GM19468 (cell line): ENCODE data around the gene ZC2HC1C.
"Not testable (repeated sequence)": the region's sequence is repeated elsewhere in the genome, so short reads cannot be mapped to it uniquely, and the experiment has no call there.

ENCODE experiments used
- ATAC-seq: cut with Tn5 transposase; IDR thresholded peaks from one replicate; pipeline ENCODE4 v1.9.1; 2021; ENCODE audit warnings: mild to moderate bottlenecking, moderate library complexity, moderate number of reproducible peaks; ENCODE audit not compliant: unreplicated experiment; ENCODE audit errors: extremely low read depth

ZC2HC1C gene

DNA sequence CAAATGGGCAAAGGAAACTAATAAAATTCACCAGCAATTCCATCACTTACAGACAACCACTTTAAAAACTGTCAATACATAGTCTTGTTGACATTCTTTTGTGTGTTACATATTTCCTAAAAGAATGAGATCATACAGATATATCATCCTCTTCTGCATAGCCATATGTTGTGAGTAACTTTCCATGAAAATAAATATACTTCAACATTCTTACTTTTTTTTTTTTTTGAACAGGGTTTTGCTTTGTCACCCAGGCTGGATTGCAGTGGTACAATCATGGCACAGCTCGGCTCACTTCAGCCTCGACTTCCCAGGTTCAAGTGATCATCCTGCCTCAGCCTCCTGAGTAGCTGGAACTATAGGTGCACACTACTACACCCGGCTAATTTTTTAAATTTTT, 20.9 kb downstream of the ZC2HC1C start:
- ATAC-seq: no peak

DNA sequence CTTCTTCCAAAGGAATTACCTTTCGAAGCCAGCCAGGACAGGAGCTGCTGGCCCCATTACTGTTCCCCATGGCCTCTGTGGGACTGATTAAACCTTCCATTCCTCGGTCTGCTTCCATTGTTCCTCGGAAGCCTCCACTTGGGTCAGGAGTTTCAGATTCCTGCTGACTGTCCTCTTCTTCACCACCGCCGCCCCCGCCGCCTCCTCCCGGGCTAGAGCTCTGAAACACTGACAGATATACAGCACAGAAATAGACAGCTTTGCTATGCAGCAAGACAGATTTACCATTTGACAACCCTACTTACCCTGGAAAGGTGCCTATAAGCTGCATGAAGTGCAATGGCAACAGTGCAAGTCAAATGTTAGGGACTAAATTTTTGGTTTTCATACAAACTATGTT, 21.8 kb downstream of the ZC2HC1C start:
- no peak for ATAC-seq

DNA sequence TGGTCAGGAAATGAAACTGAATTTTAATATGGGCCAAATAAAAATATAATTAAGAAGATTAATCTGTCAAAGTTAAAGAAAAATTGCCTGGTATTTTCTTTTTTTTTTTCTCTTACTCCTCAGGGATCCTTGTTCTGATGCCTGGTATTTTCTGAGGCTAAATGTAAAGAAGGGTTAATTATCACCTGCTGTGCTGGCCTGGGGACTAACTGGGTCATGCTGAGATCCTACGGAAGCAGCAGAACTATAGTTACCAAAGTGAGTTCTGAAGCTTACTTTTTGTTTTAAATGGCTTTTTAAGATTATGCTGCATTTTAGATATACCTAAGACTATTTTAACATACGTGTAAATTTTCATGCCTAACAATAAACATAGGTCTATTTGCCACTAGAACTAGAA, 23.3 kb downstream of the ZC2HC1C start:
- ATAC-seq: no peak

DNA sequence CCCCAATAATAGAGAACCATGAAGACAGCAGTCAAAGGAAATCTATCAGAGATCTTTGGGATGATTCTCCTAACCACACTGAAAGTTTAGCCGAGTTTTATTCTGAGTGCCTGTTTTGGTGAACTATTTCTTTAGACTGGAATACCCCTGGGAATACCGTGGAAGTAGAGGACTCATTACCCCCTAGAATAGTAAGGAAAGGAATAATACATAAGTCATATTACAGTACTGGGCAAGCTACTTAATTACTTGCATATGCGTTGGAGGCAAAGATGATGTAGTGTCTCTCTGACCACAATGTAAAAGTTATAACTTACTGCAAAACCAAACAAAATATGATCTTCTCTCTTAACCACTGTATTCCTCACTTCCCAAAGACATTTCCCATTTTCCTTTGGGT, 25.5 kb downstream of the ZC2HC1C start:
- no peak for ATAC-seq

DNA sequence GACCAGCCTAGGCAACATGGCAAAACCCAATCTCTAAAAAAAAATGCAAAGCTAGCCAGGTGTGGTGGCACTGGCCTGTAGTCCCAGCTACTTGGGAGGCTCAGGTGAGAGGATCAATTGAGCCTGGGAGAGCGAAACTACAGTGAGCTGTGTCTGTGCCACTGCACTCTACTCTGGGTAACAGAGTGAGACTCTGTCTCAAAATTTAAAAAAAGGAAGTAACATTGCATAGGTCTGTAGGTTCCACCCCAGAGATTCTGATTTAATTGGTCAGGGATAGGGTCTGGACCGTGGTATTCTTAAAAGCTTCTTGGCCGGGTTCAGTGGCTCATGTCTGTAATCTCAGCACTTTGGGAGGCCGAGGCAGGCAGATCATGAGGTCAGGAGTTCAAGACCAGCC, 26.2 kb downstream of the ZC2HC1C start:
- ATAC-seq: no peak

DNA sequence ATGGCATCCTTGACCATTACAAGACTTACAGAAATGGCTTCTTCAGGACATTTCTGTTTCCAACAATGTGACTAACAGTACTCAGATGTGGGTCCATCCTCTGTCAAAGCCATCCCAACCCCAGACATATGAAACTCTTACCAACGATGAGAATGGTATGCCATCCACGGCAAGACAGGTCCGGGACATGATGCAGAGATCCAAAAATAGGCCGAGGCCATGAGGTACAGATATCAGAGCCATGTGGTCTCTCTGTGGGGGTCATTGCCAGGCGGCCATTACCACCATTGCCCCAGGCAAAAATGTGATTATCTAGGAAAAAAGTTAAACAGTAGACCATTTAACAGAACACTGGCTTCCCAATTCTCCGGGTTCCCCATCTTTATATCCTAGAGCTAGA, 27.5 kb downstream of the ZC2HC1C start:
- ATAC-seq: no peak

DNA sequence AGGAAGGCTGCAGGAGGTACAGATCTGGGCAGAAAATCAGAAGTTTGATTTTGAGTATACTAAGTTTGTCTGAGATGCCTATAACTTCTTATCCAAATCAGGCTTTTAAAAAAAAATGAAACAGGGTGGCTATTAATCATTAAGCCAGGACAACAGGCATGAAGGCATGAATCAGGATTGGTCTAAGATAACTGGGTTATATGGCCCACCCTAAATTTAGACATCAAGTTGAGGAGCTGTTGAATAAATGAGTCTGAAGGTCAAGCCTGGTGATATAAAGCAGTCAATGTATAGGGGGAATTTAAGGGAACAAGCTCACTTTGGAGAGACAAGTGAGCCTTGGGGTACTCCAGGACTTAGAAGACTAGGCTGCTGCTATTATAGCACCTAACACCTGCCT, 28.8 kb downstream of the ZC2HC1C start:
- no peak for ATAC-seq

DNA sequence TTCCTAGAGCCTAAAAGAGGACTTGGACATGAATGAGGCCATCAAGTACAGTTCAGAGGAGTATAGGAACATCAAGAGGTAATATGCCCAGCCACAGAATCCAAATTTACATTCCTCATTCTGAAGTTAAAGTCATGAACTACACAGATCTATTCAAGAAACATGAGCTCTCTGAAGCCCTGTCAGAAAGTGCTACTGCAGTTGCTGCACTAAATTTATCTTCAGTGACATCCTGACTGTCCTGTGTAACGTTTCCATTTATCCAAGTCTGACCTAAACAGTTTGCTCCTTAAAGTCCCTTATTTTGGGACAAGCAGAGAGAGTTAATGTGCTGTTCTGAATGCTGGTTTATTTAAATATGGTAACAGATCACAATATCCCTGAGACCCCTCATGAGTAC, 29.2 kb downstream of the ZC2HC1C start:
- no peak for ATAC-seq

DNA sequence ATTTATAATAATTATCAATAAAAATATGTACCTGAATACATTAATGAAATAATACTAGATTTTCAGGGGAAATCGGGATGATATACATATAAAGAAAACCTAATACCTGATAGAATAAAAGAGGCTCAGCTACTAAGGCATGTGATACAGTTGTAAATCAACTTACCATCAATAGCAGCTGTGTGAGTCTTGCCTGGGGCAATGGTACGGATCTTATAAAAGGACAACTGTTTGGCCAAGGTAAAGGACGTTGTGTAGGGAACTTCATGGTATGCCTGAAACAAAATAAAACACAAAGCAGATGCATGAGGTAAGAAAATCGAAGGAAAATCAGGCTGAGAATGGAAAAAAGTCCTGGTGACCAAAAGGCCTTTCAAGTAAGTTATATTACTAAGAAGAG, 32.0 kb downstream of the ZC2HC1C start:
- ATAC-seq: no peak

DNA sequence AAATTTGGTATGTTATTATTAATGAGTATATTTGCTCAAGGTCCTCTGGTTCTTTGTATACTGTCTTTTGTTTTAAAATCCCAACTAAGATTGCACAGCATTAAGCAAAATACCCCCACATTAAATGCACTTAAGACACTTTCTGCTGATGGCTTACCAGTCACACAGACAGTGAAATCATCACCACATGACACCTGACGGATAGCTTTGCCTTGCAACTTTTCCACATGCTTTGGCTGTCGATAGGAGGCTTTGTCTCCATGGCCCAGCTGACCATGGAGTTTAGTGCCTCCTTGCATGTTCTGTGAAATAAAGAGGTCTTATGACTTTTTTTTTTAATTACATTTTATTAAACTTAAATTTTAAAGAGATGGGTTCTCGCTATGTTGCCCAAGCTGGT, 37.7 kb downstream of the ZC2HC1C start:
- ATAC-seq: no peak

DNA sequence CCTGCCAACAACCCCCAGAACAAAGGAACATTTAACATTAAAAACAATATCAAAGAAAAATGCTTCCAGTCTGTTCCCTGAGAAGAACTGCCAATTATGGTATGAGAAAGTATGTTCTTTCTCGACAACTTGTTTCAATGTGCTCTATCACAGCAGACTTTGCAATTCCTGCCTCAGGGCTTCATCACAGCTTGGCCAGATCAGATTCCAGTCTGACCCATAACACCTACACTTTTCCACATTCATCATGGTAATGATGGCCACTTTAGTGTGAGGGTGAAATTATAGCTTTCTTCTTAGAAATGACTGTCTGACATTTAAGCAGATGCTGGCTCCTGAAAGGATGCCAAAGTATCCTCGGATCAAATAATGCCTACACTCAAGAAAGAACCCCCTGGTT, 40.4 kb downstream of the ZC2HC1C start:
- ATAC-seq: no peak

DNA sequence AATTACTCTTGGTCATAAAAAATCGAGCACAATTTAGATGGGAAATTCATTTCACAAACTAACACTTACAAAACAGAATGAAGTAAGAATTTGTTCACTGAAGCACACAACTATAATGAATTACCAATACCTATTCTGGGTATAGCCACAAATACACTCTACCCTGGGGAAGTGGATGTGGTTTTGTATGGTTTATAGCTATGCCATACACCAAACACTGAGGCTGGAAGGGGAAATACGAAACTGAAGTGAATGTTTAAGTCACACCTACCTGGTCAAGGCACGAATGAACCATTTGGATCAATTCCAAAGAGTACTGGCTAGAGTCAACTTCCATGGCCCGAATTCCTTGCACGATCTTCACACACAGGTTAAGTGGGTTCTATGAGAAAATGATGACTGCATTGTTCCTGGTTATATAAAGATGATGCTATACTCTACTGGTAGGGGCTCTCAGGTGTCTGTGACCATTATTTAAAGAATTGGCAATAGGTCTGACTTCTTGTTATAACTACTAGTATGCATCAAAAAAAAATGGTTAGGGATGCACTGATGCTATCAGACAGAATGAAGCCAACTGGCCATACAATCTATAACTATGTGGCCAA, 44.6 kb downstream of the ZC2HC1C start:
- no peak for ATAC-seq

DNA sequence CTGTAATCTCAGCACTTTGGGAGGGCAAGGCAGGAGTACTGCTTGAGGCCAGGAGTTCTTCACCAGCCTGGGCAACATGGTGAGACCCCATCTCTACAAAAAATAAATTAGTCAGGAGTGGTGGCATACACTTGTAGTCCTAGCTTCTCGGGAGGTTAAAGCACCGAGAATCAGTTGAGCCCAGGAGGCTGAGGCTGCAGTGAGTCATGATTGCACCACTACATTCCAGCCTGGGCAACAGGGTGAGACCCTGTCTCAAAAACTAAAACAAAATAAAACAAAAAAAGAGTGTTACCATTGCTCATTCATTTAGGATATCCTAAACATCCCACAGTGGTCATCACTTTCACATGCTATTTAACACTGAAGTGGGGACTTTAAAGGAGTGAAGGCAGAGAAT, 49.6 kb downstream of the ZC2HC1C start:
- no peak for ATAC-seq

DNA sequence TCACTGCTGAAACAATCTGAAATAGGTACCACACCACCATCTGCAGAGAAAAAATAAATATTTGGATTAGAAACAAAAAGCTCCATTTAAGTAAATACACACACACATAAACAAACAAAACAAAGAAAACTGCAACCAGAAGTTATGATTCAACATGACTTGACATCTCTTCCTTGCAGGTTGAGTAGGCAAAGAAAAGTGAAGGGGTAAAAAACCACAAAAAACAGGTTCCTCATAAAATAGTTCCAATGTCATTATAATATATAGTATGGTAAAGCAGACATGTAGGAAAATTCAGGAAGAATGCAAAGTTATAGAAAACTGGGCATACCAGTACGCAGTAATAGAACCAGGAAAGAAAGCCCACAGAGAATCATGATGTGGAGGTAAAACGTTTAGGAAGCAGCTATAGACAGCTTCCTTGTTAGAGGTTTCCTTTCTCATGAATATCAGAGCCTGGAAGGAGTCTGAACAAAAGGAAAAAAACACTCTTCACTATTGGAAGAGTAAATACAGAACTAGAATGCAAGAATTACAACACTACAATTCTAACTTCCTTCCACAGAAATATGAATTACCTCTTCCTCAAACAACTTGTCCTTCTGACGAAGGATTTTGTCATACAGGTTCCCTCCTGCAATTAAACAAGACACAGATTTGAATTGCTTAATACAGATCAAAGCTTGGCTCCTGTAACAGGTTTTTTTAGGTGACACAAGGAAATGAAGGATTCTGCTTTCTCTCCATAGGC, 51.3 kb downstream of the ZC2HC1C start:
- ATAC-seq: no peak

DNA sequence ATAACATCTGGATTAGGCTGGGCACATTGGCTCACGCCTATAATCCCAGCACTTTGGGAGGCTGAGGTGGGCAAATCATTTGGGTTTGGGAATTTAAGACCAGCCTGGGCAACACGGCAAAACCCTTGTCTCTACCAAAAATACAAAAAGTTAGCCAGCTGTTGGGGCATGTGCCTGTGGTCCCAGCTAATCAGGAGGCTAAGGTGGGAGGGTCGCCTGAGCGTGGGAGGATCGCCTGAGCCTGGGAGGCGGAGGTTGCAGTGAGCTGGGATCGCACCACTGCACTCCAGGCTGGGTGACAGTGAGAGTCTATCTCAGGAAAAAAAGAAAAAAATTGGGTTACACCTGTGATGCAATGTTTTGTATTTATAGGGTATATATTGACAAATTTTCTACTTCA, 52.1 kb downstream of the ZC2HC1C start:
- ATAC-seq: no peak

DNA sequence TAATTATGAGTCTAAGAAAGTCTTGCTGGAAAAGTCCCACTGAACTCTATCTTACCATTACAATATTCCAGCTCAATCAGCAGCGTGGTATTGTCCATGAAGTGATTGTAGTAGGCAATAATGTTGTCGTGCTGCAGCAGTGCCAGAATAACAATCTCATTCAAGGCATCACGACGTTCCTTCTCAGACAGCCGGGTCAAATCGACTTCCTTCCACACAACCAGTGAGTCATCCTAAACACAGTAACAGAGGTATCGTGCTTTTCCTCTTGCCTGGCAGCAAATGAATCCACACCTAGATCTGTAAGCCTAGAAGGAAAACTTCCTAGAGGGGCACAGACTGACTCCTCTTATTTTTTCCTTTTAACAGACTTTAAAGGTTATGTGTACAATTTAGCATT, 54.5 kb downstream of the ZC2HC1C start:
- ATAC-seq: no peak

DNA sequence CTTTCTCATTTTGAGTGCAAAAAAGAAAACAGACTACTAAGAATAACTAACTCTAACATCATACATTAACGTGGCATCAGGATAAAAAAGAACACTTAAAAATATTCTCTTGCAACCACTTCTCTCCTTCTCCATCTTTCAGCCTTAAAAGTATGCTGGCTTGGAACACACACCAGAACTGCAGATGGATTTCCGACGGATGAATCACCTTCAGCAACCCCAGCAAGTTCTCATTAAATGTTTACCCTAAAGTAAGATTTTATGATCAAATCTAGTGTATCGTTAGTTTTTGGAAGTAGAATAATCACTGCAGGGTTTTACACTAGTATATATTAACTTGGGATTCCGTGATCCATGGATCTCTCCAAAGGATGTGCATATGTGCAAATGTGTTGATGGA, 56.2 kb downstream of the ZC2HC1C start:
- ATAC-seq: no peak

DNA sequence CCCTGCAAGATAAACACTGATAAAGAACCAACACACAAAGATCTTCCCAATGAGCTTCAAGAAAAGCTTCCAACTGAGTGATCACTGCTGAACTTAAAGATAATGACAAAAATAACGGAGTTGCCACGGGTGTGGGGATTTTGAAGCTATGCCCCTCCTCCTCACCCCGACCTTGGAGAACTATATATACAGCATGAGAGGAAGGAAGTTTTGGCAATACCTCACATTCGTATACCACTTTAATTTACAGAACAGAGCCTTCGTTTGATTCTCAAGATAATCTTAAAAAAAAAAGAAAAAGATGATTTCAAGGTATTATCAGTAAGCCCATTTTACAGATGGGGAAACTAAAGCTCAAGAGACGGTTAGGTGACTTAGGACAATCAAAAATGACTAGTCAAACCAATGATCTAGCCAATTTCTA, 56.7 kb downstream of the ZC2HC1C start:
- ATAC-seq: no peak

DNA sequence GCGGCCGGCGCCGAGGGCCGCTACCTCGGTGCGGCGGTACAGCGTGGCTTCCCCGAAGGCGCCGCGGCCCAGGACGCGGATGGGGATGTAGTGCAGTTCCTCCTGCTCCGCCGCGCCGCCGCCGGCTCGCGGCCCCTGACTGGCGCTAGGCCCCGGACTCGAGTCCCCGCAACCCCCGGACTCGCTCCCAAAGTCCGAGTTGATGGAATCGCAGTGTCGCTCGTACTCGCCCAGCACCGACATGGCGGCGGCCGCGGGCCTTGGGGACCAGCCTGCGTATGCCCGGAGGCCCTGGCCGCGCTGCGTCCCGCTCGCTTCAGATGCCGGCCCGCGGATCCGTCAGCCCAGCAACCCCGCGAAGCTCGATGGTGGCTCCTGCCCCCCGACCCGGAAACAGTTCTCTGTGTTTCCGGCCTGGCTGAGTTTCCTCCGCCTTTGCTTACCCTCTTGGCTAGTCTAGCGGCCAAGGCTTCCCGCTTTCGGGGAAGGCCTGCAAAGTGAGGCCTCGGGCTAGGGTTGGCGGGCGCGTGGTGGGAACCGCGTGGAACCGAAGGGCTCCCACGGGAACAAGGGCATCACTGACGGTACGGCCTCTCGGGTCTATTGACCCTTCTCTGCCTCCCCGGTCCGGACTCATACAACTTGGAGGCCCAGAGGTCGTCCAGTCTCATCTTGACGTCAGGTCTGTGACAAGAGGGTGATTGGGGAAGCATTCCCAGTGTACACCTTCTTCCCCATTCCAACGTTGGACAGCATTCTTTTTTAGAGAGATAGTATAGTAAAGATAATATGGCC, 57.4 kb downstream of the ZC2HC1C start, which contains the start of gene NEK9:
Gene NEK9, minus strand, starts transcription at position 370 of the 795 bp plus-strand sequence. Its CDS starts 127 bp downstream, at position 243.
- ATAC-seq: peak; percentile 61

DNA sequence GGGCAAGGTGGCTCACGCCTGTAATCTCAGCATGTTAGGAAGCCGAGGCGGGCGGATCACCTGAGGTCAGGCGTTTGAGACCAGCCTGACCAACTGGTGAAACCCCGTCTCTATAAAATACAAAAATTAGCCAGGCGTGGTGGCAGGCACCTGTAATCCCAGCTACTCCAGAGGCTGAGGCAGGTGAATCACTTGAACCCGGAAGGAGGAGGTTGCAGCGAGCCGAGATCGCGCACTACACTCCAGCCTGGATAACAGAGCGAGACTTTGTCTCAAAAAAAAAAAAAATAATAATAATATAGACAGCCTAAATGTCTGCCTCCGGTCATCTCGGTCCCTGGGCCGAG, 58.0 kb downstream of the ZC2HC1C start:
- not testable (repeated sequence) for ATAC-seq

DNA sequence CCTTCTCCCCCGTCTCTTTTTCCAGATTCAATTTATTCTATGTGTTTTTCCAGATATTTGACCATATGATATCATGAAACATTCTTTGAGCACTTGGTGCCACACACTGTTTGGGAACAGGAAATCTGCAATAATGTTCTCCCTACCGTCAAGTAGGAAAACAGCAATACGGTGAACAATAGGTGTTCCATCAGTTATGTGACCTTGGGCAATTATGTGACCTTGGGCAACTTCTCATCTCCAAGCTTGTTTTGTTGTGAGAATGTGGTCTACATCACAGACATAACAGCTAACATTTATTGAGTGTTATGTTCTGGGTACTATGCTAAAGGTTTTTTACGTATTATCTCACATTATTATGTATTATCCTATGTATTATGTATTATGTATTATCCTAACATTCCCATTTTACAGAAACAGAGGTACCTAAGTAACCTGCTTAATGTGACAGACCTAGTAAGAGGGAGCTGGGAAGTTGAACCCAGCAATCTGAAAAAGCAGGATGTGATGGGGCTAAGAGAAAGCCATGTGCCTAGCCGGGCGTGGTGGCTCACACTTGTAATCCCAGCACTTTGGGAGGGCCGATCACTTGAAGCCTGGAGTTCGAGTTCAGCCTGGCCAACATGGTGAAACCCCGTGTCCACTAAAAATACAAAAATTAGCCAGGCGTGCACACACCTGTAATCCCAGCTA, 58.6 kb downstream of the ZC2HC1C start:
- no peak for ATAC-seq
